GM12878 (cell line): ENCODE data around the gene OTOGL. TPM values are rescaled to one million over a fixed set of nuclear protein-coding genes. Genes with fewer than 3 reads are reported as not detected.

Source experiments
- polyA plus RNA-seq, 11 experiments: library from polyadenylated mRNA; depleted of rRNA in 4 of 11; unstranded in 6 of 11; stranded (reverse) in 5 of 11; fragments of >200 nt; fragmentation: Nextera tagmentation in 4 of 11; fragmentation: Illumina TruSeq in 1 of 11; extraction: Ambion mirVana in 4 of 11; extraction: Trizol in 1 of 11; gene quantifications; 1 replicate in 1 of 11; 2 replicates in 10 of 11; pipeline versions ENCODE4 v1.2.1 to v1.2.3, GENCODE V29; 2011 to 2016; ENCODE audit warnings: inconsistent platforms in 2 of 11, missing spikeins in 2 of 11, low read depth in 1 of 11
- small RNA-seq: library from RNA; depleted of rRNA; stranded (forward); fragments of <200 nt; gene quantifications from one replicate; pipeline ENCODE3, GENCODE V24; 2014
- total RNA-seq, 4 experiments: library from RNA; depleted of rRNA in 3 of 4; stranded (reverse); fragments of >200 nt in 3 of 4; fragmentation: Illumina TruSeq in 1 of 4; extraction: Trizol in 1 of 4; gene quantifications; 2 replicates each; pipeline versions ENCODE4 v1.2.1 to v1.2.3, GENCODE V29; 2013 to 2021

OTOGL gene
- total and polyA plus RNA-seq, 10 of the 15 experiments (the other 5 are each of a cell fraction or from before 2014, with no cell fraction given), result 0.04 to 3.7 (median 0.27) TPM

Small RNAs within 50 kb of the gene (small RNA-seq; reads per million reads assigned to genes)
- gene RN7SKP261, result not detected
- gene RNU7-106P, result not detected

Other genes starting within 250 kb of the OTOGL start
- gene PPP1R12A, start 164.4 kb upstream of the OTOGL start, total RNA-seq (2014; rRNA removed), result 49.3 and 53.8 TPM in 2 replicates
- gene PPP1R12A, start 164.4 kb upstream of the OTOGL start, total RNA-seq (2014; rRNA removed; fragmentation: Illumina TruSeq; extraction: Trizol), result 126 and 134 TPM in 2 replicates
- 53.5 and 54.8 TPM in 2 replicates for gene PPP1R12A, start 164.4 kb upstream of the OTOGL start, total RNA-seq (2021)
- 45.3 and 69.3 TPM in 2 replicates for gene PPP1R12A, start 164.4 kb upstream of the OTOGL start, polyA plus RNA-seq (2011; rRNA removed)
- 117 and 145 TPM in 2 replicates for gene PPP1R12A, start 164.4 kb upstream of the OTOGL start, polyA plus RNA-seq (2014; fragmentation: Illumina TruSeq; extraction: Trizol)
- 10 to 100 TPM; 22.8 to 31.6 TPM for gene PPP1R12A, start 164.4 kb upstream of the OTOGL start, polyA plus RNA-seq (2014; fragmentation: Nextera tagmentation; extraction: Ambion mirVana)
- gene PPP1R12A, start 164.4 kb upstream of the OTOGL start, polyA plus RNA-seq (2014; rRNA removed), result 23.3 and 25.6 TPM in 2 replicates
- gene PPP1R12A, start 164.4 kb upstream of the OTOGL start, polyA plus RNA-seq (2016; fragmentation: Nextera tagmentation; extraction: Ambion mirVana), result 10 to 100 TPM; 61.8 to 70.5 TPM